Activated CD4-positive, alpha-beta T cell treated with anti-CD3 and anti-CD28 coated beads, Interleukin-10, Interleukin-2, amounts not matched to agents 100 ng/mL and 50 ng/mL, durations not matched to agents 16 hours and 8 hours (primary cell): ENCODE measurements around the gene HBA1.
"Not testable (repeated sequence)": the region's sequence is repeated elsewhere in the genome, so short reads cannot be mapped to it uniquely, and the experiment has no call there.

Source experiments
- DNase-seq: peaks from one replicate; pipeline ENCODE4 v3.0.0-alpha.2; 2020

The HBA1 gene

GRCh38 chr16:211631-212180 lies 35.2 kb downstream of the HBA1 start:
- DNase-seq, result not testable (repeated sequence)

- no peak for DNase-seq
Measured at GRCh38 chr16:212999-213398, 36.5 kb downstream of the HBA1 start.

- DNase-seq, result no peak
Measured at GRCh38 chr16:220021-220420, 43.5 kb downstream of the HBA1 start.
